HepG2 (cell line): Measurements from ENCODE around the gene CD151. TPM values are rescaled to one million over a fixed set of nuclear protein-coding genes. Genes with fewer than 3 reads are reported as not detected.
A peak's percentile ranks its signal among the peaks of the same experiment; 100 is the strongest.

ENCODE experiments used
- ATRX ChIP-seq: sonication (generic); formaldehyde crosslinking; IDR thresholded peaks from 2 replicates; pipeline ENCODE4 v1.4.0; 2020; ENCODE audit warnings: missing genetic modification reagents, borderline replicate concordance
- CBX1 ChIP-seq: IDR thresholded peaks from one replicate; pipeline ENCODE4 v1.6.1; 2016; ENCODE audit warnings: antibody characterized with exemption, low read depth
- JUND ChIP-seq: sonication (generic); formaldehyde crosslinking; IDR thresholded peaks from 2 replicates; pipeline ENCODE4 v1.8.0; 2022; ENCODE audit warnings: mild to moderate bottlenecking, missing genetic modification reagents
- KAT7 ChIP-seq: IDR thresholded peaks from 2 replicates; pipeline ENCODE4 v1.6.1; 2018; ENCODE audit warnings: borderline replicate concordance, missing compliant biosample characterization
- KDM1A ChIP-seq: IDR thresholded peaks from 2 replicates; pipeline ENCODE4 v1.6.1; 2016; ENCODE audit warnings: missing compliant biosample characterization
- KMT2A ChIP-seq: sonication (generic); formaldehyde crosslinking; IDR thresholded peaks from 2 replicates; pipeline ENCODE4 v1.4.0; 2020; ENCODE audit warnings: missing genetic modification reagents
- MBNL3 ChIP-seq: fragments of 250-450 bp; sonication (Bioruptor Pico); conservative IDR thresholded peaks from 2 replicates; pipeline ENCODE4 v1.8.0; 2022; ENCODE audit warnings: mild to moderate bottlenecking, inconsistent platforms
- MYC ChIP-seq: sonication (generic); formaldehyde crosslinking; IDR thresholded peaks from 2 replicates; pipeline ENCODE4 v1.9.0; 2021; ENCODE audit warnings: missing genetic modification reagents, borderline replicate concordance
- NAIF1 ChIP-seq: sonication (generic); formaldehyde crosslinking; IDR thresholded peaks from 2 replicates; pipeline ENCODE4 v1.5.0; 2020; ENCODE audit warnings: mild to moderate bottlenecking, missing genetic modification reagents, borderline replicate concordance
- SOX5 ChIP-seq: IDR thresholded peaks from 2 replicates; pipeline ENCODE4 v1.6.1; 2016; ENCODE audit warnings: borderline replicate concordance
- TMF1 ChIP-seq: sonication (generic); formaldehyde crosslinking; IDR thresholded peaks from 2 replicates; pipeline ENCODE4 v1.8.1; 2022; ENCODE audit warnings: low read depth, missing genetic modification reagents
- ZNF180 ChIP-seq: sonication (generic); formaldehyde crosslinking; IDR thresholded peaks from 2 replicates; pipeline ENCODE4 v1.4.0; 2020; ENCODE audit warnings: low read depth, missing genetic modification reagents, borderline replicate concordance
- ZNF251 ChIP-seq: sonication (generic); formaldehyde crosslinking; IDR thresholded peaks from 2 replicates; pipeline ENCODE4 v1.9.0; 2021; ENCODE audit warnings: mild to moderate bottlenecking, missing genetic modification reagents
- ZNF256 ChIP-seq: sonication (generic); formaldehyde crosslinking; conservative IDR thresholded peaks from 2 replicates; pipeline ENCODE4 v1.4.0; 2020; ENCODE audit warnings: missing genetic modification reagents
- ZNF33A ChIP-seq: sonication (generic); formaldehyde crosslinking; IDR thresholded peaks from 2 replicates; pipeline ENCODE4 v1.5.1; 2020; ENCODE audit warnings: missing genetic modification reagents, mild to moderate bottlenecking, moderate library complexity, borderline replicate concordance
- ZNF547 ChIP-seq: sonication (generic); formaldehyde crosslinking; IDR thresholded peaks from 2 replicates; pipeline ENCODE4 v1.5.1; 2020; ENCODE audit warnings: mild to moderate bottlenecking, missing genetic modification reagents
- ZNF670 ChIP-seq: sonication (generic); formaldehyde crosslinking; IDR thresholded peaks from 2 replicates; pipeline ENCODE4 v1.8.0; 2022; ENCODE audit warnings: mild to moderate bottlenecking, missing genetic modification reagents, borderline replicate concordance
- ZNF773 ChIP-seq: sonication (generic); formaldehyde crosslinking; IDR thresholded peaks from 2 replicates; pipeline ENCODE4 v1.4.0; 2020; ENCODE audit warnings: missing genetic modification reagents, borderline replicate concordance
- ZNF776 ChIP-seq: sonication (generic); formaldehyde crosslinking; IDR thresholded peaks from 2 replicates; pipeline ENCODE4 v1.4.0; 2020; ENCODE audit warnings: mild to moderate bottlenecking, missing genetic modification reagents
- polyA plus RNA-seq, 8 experiments: library from polyadenylated mRNA; depleted of rRNA in 3 of 8; stranded (reverse) in 7 of 8; unstranded in 1 of 8; fragments of >200 nt; fragmentation: Illumina TruSeq in 4 of 8; extraction: Trizol in 4 of 8; gene quantifications; 2 replicates each; pipeline versions ENCODE4 v1.2.1 to v1.2.3, GENCODE V29; 2011 to 2016; ENCODE audit warnings: low read depth in 4 of 8, missing spikeins in 1 of 8, mixed read lengths in 1 of 8; ENCODE audit not compliant: insufficient read depth in 1 of 8
- total RNA-seq, 5 experiments: library from RNA; depleted of rRNA; stranded (reverse); fragments of >200 nt; fragmentation: Illumina TruSeq; extraction: Trizol; gene quantifications; 2 replicates each; pipeline ENCODE4 v1.2.3, GENCODE V29; 2016; ENCODE audit warnings: low read depth in 1 of 5
- TF ChIP-seq, protein P1 (sequence below): sonication (generic); formaldehyde crosslinking; IDR thresholded peaks from 2 replicates; pipeline ENCODE4 v1.4.0; 2020; ENCODE audit warnings: mild to moderate bottlenecking, missing genetic modification reagents
- TF ChIP-seq, protein P2 (sequence below): sonication (generic); formaldehyde crosslinking; IDR thresholded peaks from 2 replicates; pipeline ENCODE4 v1.5.0; 2020; ENCODE audit warnings: mild to moderate bottlenecking, missing genetic modification reagents
- TF ChIP-seq, protein P3 (sequence below): sonication (generic); formaldehyde crosslinking; IDR thresholded peaks from 2 replicates; pipeline ENCODE4 v1.4.0; 2020; ENCODE audit warnings: missing genetic modification reagents, mild to moderate bottlenecking, borderline replicate concordance
- TF ChIP-seq, protein P4 (sequence below): IDR thresholded peaks from 2 replicates; pipeline ENCODE4 v1.6.1; 2016; ENCODE audit warnings: missing genetic modification reagents, missing compliant biosample characterization

The CD151 gene
- total and polyA plus RNA-seq, 2 of the 13 experiments (the other 11 are each of a cell fraction or from before 2014, with no cell fraction given), result 125 to 197 TPM

DNA sequence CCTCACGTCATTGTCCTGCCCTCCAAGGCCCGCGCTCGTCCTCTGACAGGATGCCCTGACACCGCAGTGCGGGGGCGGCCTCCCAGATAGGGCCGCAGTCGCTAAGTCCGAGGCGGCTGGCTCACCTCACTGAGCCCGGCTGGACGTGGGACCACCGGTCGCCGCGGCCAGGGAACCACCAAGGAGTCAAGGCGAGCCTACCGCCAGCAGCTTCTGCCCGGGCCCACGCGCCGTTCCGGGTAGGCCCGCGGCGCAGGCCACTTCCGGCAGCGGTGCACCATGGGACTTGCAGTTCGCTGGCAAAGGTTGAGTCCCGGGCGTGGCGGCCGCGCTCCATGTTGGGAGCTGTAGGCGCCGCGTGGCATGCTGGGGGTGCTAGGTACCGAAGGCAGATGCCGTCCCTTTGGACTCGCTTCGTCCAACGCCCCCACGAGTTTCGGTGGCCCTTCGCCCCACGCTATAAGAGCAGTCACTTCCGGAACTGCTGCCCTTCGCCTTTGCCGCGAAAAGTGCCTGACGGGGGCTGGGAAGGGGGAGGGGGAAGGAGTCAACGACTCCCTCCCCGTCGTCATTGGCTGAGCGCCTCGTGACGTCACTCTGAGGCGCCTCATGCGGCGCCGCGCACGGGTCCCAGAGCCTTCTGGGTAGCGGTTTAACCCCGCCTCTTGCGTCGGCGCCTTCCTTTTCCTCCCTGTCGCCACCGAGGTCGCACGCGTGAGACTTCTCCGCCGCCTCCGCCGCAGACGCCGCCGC lies 23.3 kb upstream of the CD151 start, which contains the start of gene RPLP2 (continued):
- TF ChIP-seq, protein P1, sequence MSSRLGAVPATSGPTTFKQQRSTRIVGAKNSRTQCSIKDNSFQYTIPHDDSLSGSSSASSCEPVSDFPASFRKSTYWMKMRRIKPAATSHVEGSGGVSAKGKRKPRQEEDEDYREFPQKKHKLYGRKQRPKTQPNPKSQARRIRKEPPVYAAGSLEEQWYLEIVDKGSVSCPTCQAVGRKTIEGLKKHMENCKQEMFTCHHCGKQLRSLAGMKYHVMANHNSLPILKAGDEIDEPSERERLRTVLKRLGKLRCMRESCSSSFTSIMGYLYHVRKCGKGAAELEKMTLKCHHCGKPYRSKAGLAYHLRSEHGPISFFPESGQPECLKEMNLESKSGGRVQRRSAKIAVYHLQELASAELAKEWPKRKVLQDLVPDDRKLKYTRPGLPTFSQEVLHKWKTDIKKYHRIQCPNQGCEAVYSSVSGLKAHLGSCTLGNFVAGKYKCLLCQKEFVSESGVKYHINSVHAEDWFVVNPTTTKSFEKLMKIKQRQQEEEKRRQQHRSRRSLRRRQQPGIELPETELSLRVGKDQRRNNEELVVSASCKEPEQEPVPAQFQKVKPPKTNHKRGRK (CRISPR knock-in tag), result no peak
- TF ChIP-seq ZNF670 (CRISPR knock-in tag), result peak; percentile 94; the same call in 1 of the 2 replicates
- peak; percentile 98 for TF ChIP-seq MYC
- no peak for TF ChIP-seq NAIF1 (CRISPR knock-in tag)
- TF ChIP-seq, protein P2, sequence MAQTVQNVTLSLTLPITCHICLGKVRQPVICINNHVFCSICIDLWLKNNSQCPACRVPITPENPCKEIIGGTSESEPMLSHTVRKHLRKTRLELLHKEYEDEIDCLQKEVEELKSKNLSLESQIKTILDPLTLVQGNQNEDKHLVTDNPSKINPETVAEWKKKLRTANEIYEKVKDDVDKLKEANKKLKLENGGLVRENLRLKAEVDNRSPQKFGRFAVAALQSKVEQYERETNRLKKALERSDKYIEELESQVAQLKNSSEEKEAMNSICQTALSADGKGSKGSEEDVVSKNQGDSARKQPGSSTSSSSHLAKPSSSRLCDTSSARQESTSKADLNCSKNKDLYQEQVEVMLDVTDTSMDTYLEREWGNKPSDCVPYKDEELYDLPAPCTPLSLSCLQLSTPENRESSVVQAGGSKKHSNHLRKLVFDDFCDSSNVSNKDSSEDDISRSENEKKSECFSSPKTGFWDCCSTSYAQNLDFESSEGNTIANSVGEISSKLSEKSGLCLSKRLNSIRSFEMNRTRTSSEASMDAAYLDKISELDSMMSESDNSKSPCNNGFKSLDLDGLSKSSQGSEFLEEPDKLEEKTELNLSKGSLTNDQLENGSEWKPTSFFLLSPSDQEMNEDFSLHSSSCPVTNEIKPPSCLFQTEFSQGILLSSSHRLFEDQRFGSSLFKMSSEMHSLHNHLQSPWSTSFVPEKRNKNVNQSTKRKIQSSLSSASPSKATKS (CRISPR knock-in tag), result no peak
- no peak; the same call in 1 of the 2 replicates for TF ChIP-seq ZNF776 (CRISPR knock-in tag)
- peak; percentile 27; the same call in 1 of the 2 replicates for TF ChIP-seq SOX5
- no peak for TF ChIP-seq ZNF251 (CRISPR knock-in tag)
- TF ChIP-seq ZNF180 (CRISPR knock-in tag), result no peak
- TF ChIP-seq ZNF773, result peak; percentile 79; the same call in 1 of the 2 replicates
- TF ChIP-seq, protein P3, sequence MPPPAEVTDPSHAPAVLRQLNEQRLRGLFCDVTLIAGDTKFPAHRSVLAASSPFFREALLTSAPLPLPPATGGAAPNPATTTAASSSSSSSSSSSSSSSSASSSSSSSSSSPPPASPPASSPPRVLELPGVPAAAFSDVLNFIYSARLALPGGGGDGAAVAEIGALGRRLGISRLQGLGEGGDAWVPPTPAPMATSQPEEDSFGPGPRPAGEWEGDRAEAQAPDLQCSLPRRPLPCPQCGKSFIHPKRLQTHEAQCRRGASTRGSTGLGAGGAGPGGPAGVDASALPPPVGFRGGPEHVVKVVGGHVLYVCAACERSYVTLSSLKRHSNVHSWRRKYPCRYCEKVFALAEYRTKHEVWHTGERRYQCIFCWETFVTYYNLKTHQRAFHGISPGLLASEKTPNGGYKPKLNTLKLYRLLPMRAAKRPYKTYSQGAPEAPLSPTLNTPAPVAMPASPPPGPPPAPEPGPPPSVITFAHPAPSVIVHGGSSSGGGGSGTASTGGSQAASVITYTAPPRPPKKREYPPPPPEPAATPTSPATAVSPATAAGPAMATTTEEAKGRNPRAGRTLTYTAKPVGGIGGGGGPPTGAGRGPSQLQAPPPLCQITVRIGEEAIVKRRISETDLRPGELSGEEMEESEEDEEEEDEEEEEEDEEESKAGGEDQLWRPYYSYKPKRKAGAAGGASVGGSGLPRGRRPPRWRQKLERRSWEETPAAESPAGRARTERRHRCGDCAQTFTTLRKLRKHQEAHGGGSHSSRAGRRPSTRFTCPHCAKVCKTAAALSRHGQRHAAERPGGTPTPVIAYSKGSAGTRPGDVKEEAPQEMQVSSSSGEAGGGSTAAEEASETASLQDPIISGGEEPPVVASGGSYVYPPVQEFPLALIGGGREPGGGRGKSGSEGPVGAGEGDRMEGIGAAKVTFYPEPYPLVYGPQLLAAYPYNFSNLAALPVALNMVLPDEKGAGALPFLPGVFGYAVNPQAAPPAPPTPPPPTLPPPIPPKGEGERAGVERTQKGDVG (CRISPR knock-in tag), result peak; percentile 65; the same call in 1 of the 2 replicates
- peak; percentile 65; the same call in 1 of the 2 replicates for TF ChIP-seq KMT2A
- no peak for TF ChIP-seq KDM1A
- 0 out of 2 replicates have a peak, but pooled peaks have one; percentile 12 for TF ChIP-seq JUND (CRISPR knock-in tag)
- peak; percentile 95 for TF ChIP-seq ZNF33A (CRISPR knock-in tag)
- peak; percentile 23 for TF ChIP-seq ZNF547 (CRISPR knock-in tag)
- TF ChIP-seq CBX1, result peak; percentile 60
- peak; percentile 61; the same call in 1 of the 2 replicates for TF ChIP-seq KAT7 (CRISPR knock-in tag)
- TF ChIP-seq TMF1 (CRISPR knock-in tag), result peak; percentile 36; the same call in 1 of the 2 replicates
- TF ChIP-seq, protein P4, sequence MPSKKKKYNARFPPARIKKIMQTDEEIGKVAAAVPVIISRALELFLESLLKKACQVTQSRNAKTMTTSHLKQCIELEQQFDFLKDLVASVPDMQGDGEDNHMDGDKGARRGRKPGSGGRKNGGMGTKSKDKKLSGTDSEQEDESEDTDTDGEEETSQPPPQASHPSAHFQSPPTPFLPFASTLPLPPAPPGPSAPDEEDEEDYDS, result peak; percentile 92
- TF ChIP-seq ZNF256 (CRISPR knock-in tag), result no peak
- TF ChIP-seq MBNL3, result no peak
- no peak; the same call in 1 of the 2 replicates for TF ChIP-seq ATRX (CRISPR knock-in tag)
